ENCODE results near the gene LGMN. TPM values are rescaled to one million over a fixed set of nuclear protein-coding genes. Genes with fewer than 3 reads are reported as not detected.

LGMN gene
- total RNA-seq, 1 experiment from 2014 or later, result 37.2 TPM

DNA sequence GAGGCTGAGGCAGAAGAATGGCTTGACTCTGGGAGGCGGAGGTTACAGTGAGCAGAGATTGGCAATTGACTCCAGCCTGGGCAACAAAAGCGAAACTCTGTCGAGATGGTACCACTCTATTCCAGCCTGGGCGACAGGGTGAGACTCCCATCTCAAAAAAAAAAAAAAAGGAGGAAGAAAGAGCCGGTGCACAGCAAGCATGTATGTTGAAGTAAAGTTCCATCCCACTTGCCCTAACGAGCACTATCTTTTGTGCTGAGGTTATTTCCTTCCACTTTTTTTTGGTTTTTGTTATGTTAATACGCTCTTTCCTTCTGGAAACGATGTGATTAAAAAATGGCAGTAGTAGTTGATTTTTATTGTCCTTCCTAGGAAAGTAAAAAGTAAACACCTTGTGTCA lies 26.1 kb upstream of the LGMN start:
- POLR2A ChIA-PET, result no interaction called here
- H3K9me3 ChIP-seq (ENCODE audit: control insufficient read depth, insufficient read depth, low read depth, low read length), result no peaks in the 10 kb centered on the region
- ATAC-seq (no peak), DNase-seq (ENCODE audit: low read depth, low spot score) (no peak)
- intact Hi-C loops (cut with micrococcal nuclease; ENCODE audit: unreplicated experiment) (no loop called here), in situ Hi-C loops (cut with HindIII; ENCODE audit: low pct_unique_long_range_greater_than_20kb, low sequenced_read_pairs) (no loop called here)
- no TSS peak for BruUV-seq (replicated peaks)
- H3K4me1 ChIP-seq (ENCODE audit: control insufficient read depth, insufficient read depth, low read length), result no peaks in the 10 kb centered on the region
- no peaks in the 10 kb centered on the region for H3K36me3 ChIP-seq (ENCODE audit: control insufficient read depth, insufficient read depth, low read length)
- CTCF ChIA-PET, result no interaction called here
- H3K4me3 ChIP-seq (ENCODE audit: low read depth in 2 of 2, low read length in 2 of 2), result no peak overlapping the region
- no peak overlapping the region for H3K27ac ChIP-seq (ENCODE audit: low read length)
- TF ChIP-seq TCF7L2 (IDR thresholded peaks at IDR 0.05; ENCODE audit: low read depth, low read length) (no peak), POLR2AphosphoS5 (IDR thresholded peaks at IDR 0.05; ENCODE audit: low read depth, low read length) (no peak), CTCF (IDR thresholded peaks at IDR 0.05) (no peak), SIN3A (IDR thresholded peaks at IDR 0.05; ENCODE audit: borderline replicate concordance, insufficient read depth, low read depth, low read length) (no peak)
- TF ChIP-seq, protein P1, sequence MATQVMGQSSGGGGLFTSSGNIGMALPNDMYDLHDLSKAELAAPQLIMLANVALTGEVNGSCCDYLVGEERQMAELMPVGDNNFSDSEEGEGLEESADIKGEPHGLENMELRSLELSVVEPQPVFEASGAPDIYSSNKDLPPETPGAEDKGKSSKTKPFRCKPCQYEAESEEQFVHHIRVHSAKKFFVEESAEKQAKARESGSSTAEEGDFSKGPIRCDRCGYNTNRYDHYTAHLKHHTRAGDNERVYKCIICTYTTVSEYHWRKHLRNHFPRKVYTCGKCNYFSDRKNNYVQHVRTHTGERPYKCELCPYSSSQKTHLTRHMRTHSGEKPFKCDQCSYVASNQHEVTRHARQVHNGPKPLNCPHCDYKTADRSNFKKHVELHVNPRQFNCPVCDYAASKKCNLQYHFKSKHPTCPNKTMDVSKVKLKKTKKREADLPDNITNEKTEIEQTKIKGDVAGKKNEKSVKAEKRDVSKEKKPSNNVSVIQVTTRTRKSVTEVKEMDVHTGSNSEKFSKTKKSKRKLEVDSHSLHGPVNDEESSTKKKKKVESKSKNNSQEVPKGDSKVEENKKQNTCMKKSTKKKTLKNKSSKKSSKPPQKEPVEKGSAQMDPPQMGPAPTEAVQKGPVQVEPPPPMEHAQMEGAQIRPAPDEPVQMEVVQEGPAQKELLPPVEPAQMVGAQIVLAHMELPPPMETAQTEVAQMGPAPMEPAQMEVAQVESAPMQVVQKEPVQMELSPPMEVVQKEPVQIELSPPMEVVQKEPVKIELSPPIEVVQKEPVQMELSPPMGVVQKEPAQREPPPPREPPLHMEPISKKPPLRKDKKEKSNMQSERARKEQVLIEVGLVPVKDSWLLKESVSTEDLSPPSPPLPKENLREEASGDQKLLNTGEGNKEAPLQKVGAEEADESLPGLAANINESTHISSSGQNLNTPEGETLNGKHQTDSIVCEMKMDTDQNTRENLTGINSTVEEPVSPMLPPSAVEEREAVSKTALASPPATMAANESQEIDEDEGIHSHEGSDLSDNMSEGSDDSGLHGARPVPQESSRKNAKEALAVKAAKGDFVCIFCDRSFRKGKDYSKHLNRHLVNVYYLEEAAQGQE (IDR thresholded peaks at IDR 0.05; ENCODE audit: insufficient read depth in 1 of 2, low read depth in 2 of 2, low read length in 1 of 2), result no peak
- H3K27me3 ChIP-seq (ENCODE audit: control insufficient read depth, insufficient read depth, low read length), result no peaks in the 10 kb centered on the region

DNA sequence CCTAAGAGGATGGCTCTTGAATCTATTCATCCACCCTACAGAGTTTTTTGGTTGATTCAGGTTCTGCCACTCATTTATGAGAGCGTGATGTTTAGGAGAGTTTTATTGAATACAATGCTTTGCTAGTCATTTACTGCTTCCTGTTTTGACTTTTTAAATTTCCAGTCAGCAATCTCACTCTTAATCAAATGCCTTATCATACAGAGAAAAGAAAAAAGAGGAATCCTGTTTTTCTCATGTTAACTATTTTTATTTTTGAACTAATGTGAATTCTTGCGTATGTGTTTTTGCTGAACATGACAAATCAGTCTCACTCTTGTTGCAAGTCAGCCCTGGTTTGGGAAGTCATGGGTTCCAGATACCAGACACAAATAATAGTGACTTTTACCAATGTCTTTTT lies 22.1 kb upstream of the LGMN start:
- BruUV-seq (replicated peaks), result no TSS peak
- ChIA-PET CTCF (no interaction called here), POLR2A (no interaction called here)

More for the DNA sequence above, 22.1 kb upstream of the LGMN start:
- in situ Hi-C loops (cut with HindIII; ENCODE audit: low pct_unique_long_range_greater_than_20kb, low sequenced_read_pairs), result no loop called here
- no peaks in the 10 kb centered on the region for H3K36me3 ChIP-seq (ENCODE audit: control insufficient read depth, insufficient read depth, low read length)
- no peaks in the 10 kb centered on the region for H3K27me3 ChIP-seq (ENCODE audit: control insufficient read depth, insufficient read depth, low read length)
- H3K27ac ChIP-seq (ENCODE audit: low read length), result no peak overlapping the region
- DNase-seq (ENCODE audit: low read depth, low spot score) (no peak), ATAC-seq (no peak)
- H3K4me1 ChIP-seq (ENCODE audit: control insufficient read depth, insufficient read depth, low read length), result no peaks in the 10 kb centered on the region
- H3K9me3 ChIP-seq (ENCODE audit: control insufficient read depth, insufficient read depth, low read depth, low read length), result no peaks in the 10 kb centered on the region
- intact Hi-C loops (cut with micrococcal nuclease; ENCODE audit: unreplicated experiment), result no loop called here
- TF ChIP-seq CTCF (IDR thresholded peaks at IDR 0.05), result no peak
- TF ChIP-seq SIN3A (IDR thresholded peaks at IDR 0.05; ENCODE audit: borderline replicate concordance, insufficient read depth, low read depth, low read length), result no peak
- TF ChIP-seq TCF7L2 (IDR thresholded peaks at IDR 0.05; ENCODE audit: low read depth, low read length), result no peak
- no peak overlapping the region for H3K4me3 ChIP-seq (ENCODE audit: low read depth in 2 of 2, low read length in 2 of 2)

Data from Panc1 (cell line).